ENCODE results near the gene PPP2R2C. TPM values are rescaled to one million over a fixed set of nuclear protein-coding genes. Genes with fewer than 3 reads are reported as not detected.

Gene PPP2R2C
- total RNA-seq, 1 experiment from 2014 or later, result 32.9 TPM

DNA sequence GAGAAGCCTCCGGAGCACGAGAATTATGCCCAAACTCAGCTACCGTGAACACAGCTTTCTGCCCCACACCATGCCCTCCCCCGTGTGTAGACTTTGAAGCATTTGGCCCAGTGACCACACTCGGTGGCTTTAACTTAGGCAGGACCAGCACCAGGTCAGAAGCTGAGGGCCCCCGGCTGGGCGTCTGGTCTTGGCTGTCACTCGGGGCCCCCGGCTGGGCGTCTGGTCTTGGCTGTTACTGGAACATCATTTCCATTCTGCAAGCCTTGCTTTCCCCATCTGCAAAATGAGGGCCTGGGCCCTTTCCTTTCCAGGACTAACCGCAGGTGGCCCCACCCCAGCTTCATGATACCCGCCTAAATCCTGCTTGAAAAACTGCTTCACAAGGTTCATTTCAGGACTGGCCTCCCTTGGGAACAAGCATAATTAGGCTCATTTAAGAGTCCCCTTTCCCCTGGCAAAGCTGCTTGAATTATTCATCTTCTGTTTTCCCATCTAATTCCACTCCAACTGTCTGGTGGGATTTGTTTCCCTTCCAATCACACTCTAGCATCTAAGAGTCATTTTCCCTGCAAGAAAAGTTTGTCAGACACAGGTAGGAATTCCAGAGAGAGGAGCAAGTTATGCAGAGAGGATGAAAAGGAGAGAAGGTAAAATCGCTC lies 120.3 kb downstream of the PPP2R2C start:
- Histone ChIP-seq H3K4me1 (ENCODE audit: control insufficient read depth in 1 of 2, insufficient read depth in 2 of 2, low read length in 2 of 2) (no peaks in the 10 kb centered on the region), H3K36me3 (ENCODE audit: control insufficient read depth in 1 of 2, insufficient read depth in 2 of 2, low read length in 2 of 2) (no peaks in the 10 kb centered on the region), H3K27ac (ENCODE audit: low read depth, low read length) (no peak overlapping the region), H3K4me3 (replicated peaks in 1 of 2; ENCODE audit: low read depth in 1 of 2, low read length in 2 of 2) (no peak overlapping the region), H3K27me3 (ENCODE audit: insufficient read depth, low read length) (no peaks in the 10 kb centered on the region), H3K4me2 (ENCODE audit: low read length) (no peak overlapping the region), H3K9me2 (ENCODE audit: insufficient read depth) (no peaks in the 10 kb centered on the region), H2AFZ (ENCODE audit: low read depth, low read length, poor library complexity, severe bottlenecking) (no peak overlapping the region), H4K20me1 (ENCODE audit: insufficient read depth) (no peaks in the 10 kb centered on the region), H3K9me3 (ENCODE audit: control insufficient read depth in 1 of 2, insufficient read depth in 1 of 2, low read depth in 1 of 2, low read length in 2 of 2) (no peaks in the 10 kb centered on the region), H3K9ac (ENCODE audit: low read length) (no peak overlapping the region), H3K79me2 (ENCODE audit: insufficient read depth, low read length) (no peaks in the 10 kb centered on the region)
- ATAC-seq, result no peak
- no TSS peak for BruUV-seq (replicated peaks)
- no peak for TF ChIP-seq RAD21 (IDR thresholded peaks at IDR 0.05; ENCODE audit: low read depth)
- TF ChIP-seq ZFX (IDR thresholded peaks at IDR 0.05), result no peak
- TF ChIP-seq, protein P1, sequence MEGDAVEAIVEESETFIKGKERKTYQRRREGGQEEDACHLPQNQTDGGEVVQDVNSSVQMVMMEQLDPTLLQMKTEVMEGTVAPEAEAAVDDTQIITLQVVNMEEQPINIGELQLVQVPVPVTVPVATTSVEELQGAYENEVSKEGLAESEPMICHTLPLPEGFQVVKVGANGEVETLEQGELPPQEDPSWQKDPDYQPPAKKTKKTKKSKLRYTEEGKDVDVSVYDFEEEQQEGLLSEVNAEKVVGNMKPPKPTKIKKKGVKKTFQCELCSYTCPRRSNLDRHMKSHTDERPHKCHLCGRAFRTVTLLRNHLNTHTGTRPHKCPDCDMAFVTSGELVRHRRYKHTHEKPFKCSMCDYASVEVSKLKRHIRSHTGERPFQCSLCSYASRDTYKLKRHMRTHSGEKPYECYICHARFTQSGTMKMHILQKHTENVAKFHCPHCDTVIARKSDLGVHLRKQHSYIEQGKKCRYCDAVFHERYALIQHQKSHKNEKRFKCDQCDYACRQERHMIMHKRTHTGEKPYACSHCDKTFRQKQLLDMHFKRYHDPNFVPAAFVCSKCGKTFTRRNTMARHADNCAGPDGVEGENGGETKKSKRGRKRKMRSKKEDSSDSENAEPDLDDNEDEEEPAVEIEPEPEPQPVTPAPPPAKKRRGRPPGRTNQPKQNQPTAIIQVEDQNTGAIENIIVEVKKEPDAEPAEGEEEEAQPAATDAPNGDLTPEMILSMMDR (IDR thresholded peaks at IDR 0.05 in 2 of 3, conservative IDR thresholded peaks at IDR 0.05 in 1 of 3; ENCODE audit: borderline replicate concordance in 1 of 3, insufficient read depth in 1 of 3, low read depth in 2 of 3, low read length in 2 of 3), result no peak
- TF ChIP-seq, protein P2, sequence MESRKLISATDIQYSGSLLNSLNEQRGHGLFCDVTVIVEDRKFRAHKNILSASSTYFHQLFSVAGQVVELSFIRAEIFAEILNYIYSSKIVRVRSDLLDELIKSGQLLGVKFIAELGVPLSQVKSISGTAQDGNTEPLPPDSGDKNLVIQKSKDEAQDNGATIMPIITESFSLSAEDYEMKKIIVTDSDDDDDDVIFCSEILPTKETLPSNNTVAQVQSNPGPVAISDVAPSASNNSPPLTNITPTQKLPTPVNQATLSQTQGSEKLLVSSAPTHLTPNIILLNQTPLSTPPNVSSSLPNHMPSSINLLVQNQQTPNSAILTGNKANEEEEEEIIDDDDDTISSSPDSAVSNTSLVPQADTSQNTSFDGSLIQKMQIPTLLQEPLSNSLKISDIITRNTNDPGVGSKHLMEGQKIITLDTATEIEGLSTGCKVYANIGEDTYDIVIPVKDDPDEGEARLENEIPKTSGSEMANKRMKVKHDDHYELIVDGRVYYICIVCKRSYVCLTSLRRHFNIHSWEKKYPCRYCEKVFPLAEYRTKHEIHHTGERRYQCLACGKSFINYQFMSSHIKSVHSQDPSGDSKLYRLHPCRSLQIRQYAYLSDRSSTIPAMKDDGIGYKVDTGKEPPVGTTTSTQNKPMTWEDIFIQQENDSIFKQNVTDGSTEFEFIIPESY (IDR thresholded peaks at IDR 0.05; ENCODE audit: extremely low read depth, insufficient replicate concordance, low read length), result no peak
- TF ChIP-seq JUND (IDR thresholded peaks at IDR 0.05), result no peak
- TF ChIP-seq TCF7L2 (IDR thresholded peaks at IDR 0.05; ENCODE audit: borderline replicate concordance, extremely low read depth, insufficient read depth, insufficient read length), result no peak
- TF ChIP-seq, protein P3, sequence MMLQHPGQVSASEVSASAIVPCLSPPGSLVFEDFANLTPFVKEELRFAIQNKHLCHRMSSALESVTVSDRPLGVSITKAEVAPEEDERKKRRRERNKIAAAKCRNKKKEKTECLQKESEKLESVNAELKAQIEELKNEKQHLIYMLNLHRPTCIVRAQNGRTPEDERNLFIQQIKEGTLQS (IDR thresholded peaks at IDR 0.05), result no peak
- no peak for TF ChIP-seq EZH2 (IDR thresholded peaks at IDR 0.05)
- no peak for TF ChIP-seq YY1 (IDR thresholded peaks at IDR 0.05; ENCODE audit: extremely low read depth, insufficient replicate concordance, low read depth, low read length)
- TF ChIP-seq ELF1 (IDR thresholded peaks at IDR 0.05; ENCODE audit: borderline replicate concordance, low read depth), result no peak
- TF ChIP-seq, protein P4, sequence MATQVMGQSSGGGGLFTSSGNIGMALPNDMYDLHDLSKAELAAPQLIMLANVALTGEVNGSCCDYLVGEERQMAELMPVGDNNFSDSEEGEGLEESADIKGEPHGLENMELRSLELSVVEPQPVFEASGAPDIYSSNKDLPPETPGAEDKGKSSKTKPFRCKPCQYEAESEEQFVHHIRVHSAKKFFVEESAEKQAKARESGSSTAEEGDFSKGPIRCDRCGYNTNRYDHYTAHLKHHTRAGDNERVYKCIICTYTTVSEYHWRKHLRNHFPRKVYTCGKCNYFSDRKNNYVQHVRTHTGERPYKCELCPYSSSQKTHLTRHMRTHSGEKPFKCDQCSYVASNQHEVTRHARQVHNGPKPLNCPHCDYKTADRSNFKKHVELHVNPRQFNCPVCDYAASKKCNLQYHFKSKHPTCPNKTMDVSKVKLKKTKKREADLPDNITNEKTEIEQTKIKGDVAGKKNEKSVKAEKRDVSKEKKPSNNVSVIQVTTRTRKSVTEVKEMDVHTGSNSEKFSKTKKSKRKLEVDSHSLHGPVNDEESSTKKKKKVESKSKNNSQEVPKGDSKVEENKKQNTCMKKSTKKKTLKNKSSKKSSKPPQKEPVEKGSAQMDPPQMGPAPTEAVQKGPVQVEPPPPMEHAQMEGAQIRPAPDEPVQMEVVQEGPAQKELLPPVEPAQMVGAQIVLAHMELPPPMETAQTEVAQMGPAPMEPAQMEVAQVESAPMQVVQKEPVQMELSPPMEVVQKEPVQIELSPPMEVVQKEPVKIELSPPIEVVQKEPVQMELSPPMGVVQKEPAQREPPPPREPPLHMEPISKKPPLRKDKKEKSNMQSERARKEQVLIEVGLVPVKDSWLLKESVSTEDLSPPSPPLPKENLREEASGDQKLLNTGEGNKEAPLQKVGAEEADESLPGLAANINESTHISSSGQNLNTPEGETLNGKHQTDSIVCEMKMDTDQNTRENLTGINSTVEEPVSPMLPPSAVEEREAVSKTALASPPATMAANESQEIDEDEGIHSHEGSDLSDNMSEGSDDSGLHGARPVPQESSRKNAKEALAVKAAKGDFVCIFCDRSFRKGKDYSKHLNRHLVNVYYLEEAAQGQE (IDR thresholded peaks at IDR 0.05; ENCODE audit: low read depth), result no peak
- ChIA-PET POLR2A (no interaction called here), RAD21 (ENCODE audit: low non-redundant PET in 1 of 2, low total read pairs in 2 of 2, uncharacterized antibody in 2 of 2, unreplicated experiment in 2 of 2) (no interaction called here), CTCF (interaction anchor here (1.6 kb wide), 1 partner anchor 21 kb away, joined by 4 read pairs; no protein-coding TSS in a partner anchor)
- intact Hi-C loops (cut with micrococcal nuclease), result no loop called here
- no peak for DNase-seq (ENCODE audit: low read depth, low spot score)

Data from HCT116 (cell line).